Stomach (tissue), 4 donors: ENCODE results near the gene CEP250.
"Not testable (repeated sequence)": the region's sequence is repeated elsewhere in the genome, so short reads cannot be mapped to it uniquely, and the experiment has no call there.

Experiments
- CTCF ChIP-seq, 7 experiments: fragments of 450-650 bp in 4 of 7; fragments of 200-600 bp in 3 of 7; sonication (generic) in 3 of 7; IDR thresholded peaks; one replicate each; pipeline ENCODE4 v1.5.1; 2016 to 2019; ENCODE audit warnings: antibody characterized with exemption in 7 of 7, control low read depth in 2 of 7, mild to moderate bottlenecking in 1 of 7
- EP300 ChIP-seq: sonication (generic); formaldehyde crosslinking; IDR thresholded peaks from one replicate; pipeline ENCODE4 v1.6.1; 2017; ENCODE audit warnings: antibody characterized with exemption
- POLR2AphosphoS5 ChIP-seq, 3 donors: sonication (generic); formaldehyde crosslinking; IDR thresholded peaks; one replicate each; pipeline ENCODE4 v1.6.1; 2016; ENCODE audit warnings: antibody characterized with exemption in 3 of 3

GRCh38 chr20:35449855-35450254 lies 5.5 kb upstream of the CEP250 start:
- TF ChIP-seq CTCF (IDR thresholded peaks at IDR 0.05); POLR2AphosphoS5 (IDR thresholded peaks at IDR 0.05); EP300: not testable (repeated sequence)
